K562 (cell line): ENCODE data around the gene ANP32B. TPM values are rescaled to one million over a fixed set of nuclear protein-coding genes. Genes with fewer than 3 reads are reported as not detected.

Experiments
- HMG20B ChIP-seq: fragments of 250-450 bp; sonication (Bioruptor Pico); IDR thresholded peaks from 2 replicates; pipeline ENCODE4 v1.5.0; 2021; ENCODE audit warnings: mild to moderate bottlenecking
- PTTG1 ChIP-seq: fragments of 450-650 bp; IDR thresholded peaks from 2 replicates; pipeline ENCODE4 v1.6.1; 2016; ENCODE audit warnings: low read depth, mild to moderate bottlenecking, missing genetic modification characterization, missing compliant biosample characterization
- SREBF2 ChIP-seq: sonication (generic); formaldehyde crosslinking; IDR thresholded peaks from 2 replicates; pipeline ENCODE4 v1.4.0; 2020; ENCODE audit warnings: mild to moderate bottlenecking, missing genetic modification reagents
- TAF7 ChIP-seq: fragments of 450-650 bp; IDR thresholded peaks from 2 replicates; pipeline ENCODE4 v1.6.1; 2016; ENCODE audit warnings: missing genetic modification characterization, missing compliant biosample characterization
- ZNF175 ChIP-seq: fragments of 200-800 bp; sonication (Bioruptor generic); IDR thresholded peaks from 2 replicates; pipeline ENCODE4 v1.6.1; 2016; ENCODE audit warnings: low read depth, mild to moderate bottlenecking, missing genetic modification characterization, missing compliant biosample characterization
- polyA plus RNA-seq, 8 experiments: library from polyadenylated mRNA; depleted of rRNA in 4 of 8; stranded (reverse) in 5 of 8; unstranded in 3 of 8; fragments of >200 nt; fragmentation: Nextera tagmentation in 2 of 8; fragmentation: Illumina TruSeq in 1 of 8; extraction: Ambion mirVana in 2 of 8; extraction: Trizol in 1 of 8; gene quantifications; 2 replicates each; pipeline versions ENCODE4 v1.2.1 to v1.2.3, GENCODE V29; 2011 to 2014; ENCODE audit warnings: inconsistent platforms in 1 of 8, missing spikeins in 1 of 8
- total RNA-seq, 7 experiments: library from RNA; depleted of rRNA in 6 of 7; stranded (reverse); fragments of >200 nt in 6 of 7; fragmentation: Illumina TruSeq in 2 of 7; extraction: Trizol in 2 of 7; gene quantifications; 2 replicates each; pipeline versions ENCODE4 v1.2.1 to v1.2.3, GENCODE V29; 2011 to 2021; ENCODE audit warnings: low replicate concordance in 1 of 7
- TF ChIP-seq, protein P1 (sequence below), 2 experiments: fragments of 450-650 bp; IDR thresholded peaks; 2 replicates each; pipeline ENCODE4 v1.6.1; 2018; ENCODE audit warnings: mild to moderate bottlenecking in 2 of 2, low read depth in 1 of 2; ENCODE audit not compliant: partially characterized antibody in 2 of 2
- TF ChIP-seq, protein P2 (sequence below): fragments of 450-650 bp; IDR thresholded peaks from 2 replicates; pipeline ENCODE4 v1.6.1; 2017; ENCODE audit warnings: antibody characterized with exemption, mild to moderate bottlenecking

ANP32B gene
- total and polyA plus RNA-seq, 9 of the 15 experiments (the other 6 are each of a cell fraction or from before 2014, with no cell fraction given), result 68.9 to 815 (median 141) TPM

DNA sequence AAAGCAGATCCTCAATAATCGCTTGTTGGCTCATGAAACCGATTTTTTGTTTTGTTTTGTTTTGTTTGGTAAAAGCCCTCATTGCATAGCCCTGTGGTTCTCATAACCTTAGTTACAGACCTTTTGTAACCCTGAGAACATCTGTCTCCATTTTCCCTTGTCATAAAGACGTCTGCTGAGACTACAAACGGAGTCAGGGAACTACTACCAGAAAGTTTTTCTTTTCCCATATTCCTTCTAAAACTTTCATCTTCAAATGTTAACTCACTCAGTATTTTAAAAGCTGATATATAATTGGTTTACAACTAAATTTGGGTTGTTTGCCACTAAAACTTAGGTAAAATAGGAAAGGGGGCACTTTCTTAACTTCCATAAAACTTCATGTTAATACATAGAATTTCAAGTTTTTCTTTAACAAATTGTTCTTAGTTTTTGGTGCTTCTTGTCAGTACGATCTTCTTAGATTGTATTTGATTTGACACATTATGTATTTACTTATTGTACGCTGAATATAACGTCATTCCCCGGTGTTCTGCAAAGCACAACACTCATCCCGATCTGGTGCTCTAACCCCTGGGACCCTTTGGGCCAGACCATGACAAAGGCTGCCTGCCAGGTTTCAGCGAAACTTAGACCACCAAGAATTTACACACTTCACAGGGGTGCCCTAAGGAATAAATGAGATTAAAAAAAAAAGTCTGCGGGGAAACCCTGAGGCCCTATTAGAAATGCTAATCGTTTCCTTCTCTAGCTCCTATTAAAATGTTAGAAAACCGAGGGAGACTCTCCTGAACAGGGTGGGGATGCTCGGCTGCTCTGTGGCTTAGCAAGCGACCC lies 1.1 kb upstream of the ANP32B start (continued):
- TF ChIP-seq, protein P1, sequence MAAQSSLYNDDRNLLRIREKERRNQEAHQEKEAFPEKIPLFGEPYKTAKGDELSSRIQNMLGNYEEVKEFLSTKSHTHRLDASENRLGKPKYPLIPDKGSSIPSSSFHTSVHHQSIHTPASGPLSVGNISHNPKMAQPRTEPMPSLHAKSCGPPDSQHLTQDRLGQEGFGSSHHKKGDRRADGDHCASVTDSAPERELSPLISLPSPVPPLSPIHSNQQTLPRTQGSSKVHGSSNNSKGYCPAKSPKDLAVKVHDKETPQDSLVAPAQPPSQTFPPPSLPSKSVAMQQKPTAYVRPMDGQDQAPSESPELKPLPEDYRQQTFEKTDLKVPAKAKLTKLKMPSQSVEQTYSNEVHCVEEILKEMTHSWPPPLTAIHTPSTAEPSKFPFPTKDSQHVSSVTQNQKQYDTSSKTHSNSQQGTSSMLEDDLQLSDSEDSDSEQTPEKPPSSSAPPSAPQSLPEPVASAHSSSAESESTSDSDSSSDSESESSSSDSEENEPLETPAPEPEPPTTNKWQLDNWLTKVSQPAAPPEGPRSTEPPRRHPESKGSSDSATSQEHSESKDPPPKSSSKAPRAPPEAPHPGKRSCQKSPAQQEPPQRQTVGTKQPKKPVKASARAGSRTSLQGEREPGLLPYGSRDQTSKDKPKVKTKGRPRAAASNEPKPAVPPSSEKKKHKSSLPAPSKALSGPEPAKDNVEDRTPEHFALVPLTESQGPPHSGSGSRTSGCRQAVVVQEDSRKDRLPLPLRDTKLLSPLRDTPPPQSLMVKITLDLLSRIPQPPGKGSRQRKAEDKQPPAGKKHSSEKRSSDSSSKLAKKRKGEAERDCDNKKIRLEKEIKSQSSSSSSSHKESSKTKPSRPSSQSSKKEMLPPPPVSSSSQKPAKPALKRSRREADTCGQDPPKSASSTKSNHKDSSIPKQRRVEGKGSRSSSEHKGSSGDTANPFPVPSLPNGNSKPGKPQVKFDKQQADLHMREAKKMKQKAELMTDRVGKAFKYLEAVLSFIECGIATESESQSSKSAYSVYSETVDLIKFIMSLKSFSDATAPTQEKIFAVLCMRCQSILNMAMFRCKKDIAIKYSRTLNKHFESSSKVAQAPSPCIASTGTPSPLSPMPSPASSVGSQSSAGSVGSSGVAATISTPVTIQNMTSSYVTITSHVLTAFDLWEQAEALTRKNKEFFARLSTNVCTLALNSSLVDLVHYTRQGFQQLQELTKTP (IDR thresholded peaks at IDR 0.05; ENCODE audit: low read depth in 1 of 2, partially characterized antibody in 2 of 2), result peak in 1 of 2 experiments; percentile 5
- TF ChIP-seq PTTG1 (tag) (0 out of 2 replicates have a peak, but pooled peaks have one; percentile 4), ZNF175 (peak; percentile 85; the same call in 1 of the 2 replicates), HMG20B (CRISPR knock-in tag) (no peak), TAF7 (tag) (0 out of 2 replicates have a peak, but pooled peaks have one; percentile 7), SREBF2 (CRISPR knock-in tag) (no peak)
- TF ChIP-seq, protein P2, sequence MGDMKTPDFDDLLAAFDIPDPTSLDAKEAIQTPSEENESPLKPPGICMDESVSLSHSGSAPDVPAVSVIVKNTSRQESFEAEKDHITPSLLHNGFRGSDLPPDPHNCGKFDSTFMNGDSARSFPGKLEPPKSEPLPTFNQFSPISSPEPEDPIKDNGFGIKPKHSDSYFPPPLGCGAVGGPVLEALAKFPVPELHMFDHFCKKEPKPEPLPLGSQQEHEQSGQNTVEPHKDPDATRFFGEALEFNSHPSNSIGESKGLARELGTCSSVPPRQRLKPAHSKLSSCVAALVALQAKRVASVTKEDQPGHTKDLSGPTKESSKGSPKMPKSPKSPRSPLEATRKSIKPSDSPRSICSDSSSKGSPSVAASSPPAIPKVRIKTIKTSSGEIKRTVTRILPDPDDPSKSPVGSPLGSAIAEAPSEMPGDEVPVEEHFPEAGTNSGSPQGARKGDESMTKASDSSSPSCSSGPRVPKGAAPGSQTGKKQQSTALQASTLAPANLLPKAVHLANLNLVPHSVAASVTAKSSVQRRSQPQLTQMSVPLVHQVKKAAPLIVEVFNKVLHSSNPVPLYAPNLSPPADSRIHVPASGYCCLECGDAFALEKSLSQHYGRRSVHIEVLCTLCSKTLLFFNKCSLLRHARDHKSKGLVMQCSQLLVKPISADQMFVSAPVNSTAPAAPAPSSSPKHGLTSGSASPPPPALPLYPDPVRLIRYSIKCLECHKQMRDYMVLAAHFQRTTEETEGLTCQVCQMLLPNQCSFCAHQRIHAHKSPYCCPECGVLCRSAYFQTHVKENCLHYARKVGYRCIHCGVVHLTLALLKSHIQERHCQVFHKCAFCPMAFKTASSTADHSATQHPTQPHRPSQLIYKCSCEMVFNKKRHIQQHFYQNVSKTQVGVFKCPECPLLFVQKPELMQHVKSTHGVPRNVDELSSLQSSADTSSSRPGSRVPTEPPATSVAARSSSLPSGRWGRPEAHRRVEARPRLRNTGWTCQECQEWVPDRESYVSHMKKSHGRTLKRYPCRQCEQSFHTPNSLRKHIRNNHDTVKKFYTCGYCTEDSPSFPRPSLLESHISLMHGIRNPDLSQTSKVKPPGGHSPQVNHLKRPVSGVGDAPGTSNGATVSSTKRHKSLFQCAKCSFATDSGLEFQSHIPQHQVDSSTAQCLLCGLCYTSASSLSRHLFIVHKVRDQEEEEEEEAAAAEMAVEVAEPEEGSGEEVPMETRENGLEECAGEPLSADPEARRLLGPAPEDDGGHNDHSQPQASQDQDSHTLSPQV, result peak; percentile 38; the same call in 1 of the 2 replicates
